Stimulated activated CD8-positive, alpha-beta memory T cell treated with anti-CD3 and anti-CD28 coated beads, Interleukin-7, amount 100 ng/mL, for 4 hours (primary cell): ENCODE results near the gene TPGS1.

Experiments used
- DNase-seq, 2 donors: peaks; one replicate each; pipeline ENCODE4 v3.0.0-alpha.2; 2020; ENCODE audit warnings: low read depth in 2 of 2

Gene TPGS1, protein sequence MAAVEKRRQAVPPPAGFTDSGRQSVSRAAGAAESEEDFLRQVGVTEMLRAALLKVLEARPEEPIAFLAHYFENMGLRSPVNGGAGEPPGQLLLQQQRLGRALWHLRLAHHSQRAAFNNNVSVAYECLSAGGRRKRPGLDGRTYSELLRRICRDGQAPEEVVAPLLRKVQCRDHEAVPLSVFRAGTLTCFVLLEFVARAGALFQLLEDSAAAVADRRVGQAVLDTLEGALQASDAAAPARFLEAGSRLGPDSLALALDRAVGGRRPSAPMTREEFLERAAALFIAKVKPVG

DNA sequence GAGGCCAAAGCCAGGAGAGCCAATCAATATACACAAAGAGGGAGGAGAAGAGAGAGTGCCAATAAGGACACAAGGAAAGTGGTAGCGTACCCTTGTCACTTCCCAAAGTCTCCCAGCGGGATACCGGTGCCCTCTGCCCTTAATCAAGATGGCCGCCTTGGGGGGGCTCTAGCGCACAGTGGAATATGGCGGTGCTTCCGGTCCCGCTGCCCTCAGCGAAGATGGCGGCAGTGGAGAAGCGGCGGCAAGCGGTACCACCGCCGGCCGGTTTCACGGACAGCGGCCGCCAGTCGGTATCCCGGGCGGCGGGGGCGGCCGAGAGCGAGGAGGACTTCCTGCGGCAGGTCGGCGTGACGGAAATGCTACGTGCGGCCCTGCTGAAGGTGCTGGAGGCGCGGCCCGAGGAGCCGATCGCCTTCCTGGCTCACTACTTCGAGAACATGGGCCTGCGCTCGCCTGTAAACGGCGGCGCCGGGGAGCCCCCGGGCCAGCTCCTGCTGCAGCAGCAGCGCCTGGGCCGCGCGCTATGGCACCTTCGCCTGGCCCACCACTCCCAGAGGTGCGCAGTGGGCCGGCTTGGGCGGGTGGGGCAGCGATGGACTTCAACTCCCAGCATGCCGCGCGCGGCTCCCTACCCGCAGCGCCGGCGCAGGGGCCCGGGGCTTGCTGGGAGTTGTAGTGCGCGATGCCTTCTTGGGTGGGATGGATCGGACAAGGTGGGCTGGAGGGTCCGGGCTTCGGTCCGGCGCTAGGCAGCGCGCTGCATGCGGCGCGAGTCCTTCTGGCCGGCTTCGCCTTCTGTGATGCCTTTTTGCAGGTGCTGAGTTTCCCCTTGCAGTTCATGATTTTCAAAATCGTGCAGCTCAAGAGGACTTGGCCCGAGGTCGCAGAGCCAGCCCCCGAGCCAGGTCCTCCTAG lies at the start of gene TPGS1:
Gene TPGS1, plus strand, starts transcription at position 212 of the 918 bp plus-strand sequence. Its CDS starts 10 bp downstream, at position 222.
- peak; percentile 42 to 84 for DNase-seq

DNA sequence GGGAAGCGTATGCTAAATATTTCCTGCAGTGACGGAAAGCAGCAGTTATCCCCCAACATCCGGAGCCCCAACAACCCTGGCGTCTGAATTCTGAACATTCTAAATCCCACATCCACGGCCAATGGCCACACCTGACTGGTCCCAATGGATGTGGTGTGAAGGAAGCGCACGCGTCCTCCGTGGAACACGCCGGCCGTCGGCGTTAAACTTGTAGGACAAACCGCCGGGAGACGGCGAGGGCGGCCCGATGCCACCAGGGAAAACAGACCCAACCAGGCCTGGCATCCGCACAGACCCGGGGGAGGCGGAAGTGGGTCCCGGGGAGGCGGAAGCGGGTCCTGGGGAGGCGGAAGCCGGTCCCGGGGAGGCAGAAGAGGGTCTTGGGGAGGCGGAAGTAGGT lies 49.7 kb upstream of the TPGS1 start:
- no peak for DNase-seq

DNA sequence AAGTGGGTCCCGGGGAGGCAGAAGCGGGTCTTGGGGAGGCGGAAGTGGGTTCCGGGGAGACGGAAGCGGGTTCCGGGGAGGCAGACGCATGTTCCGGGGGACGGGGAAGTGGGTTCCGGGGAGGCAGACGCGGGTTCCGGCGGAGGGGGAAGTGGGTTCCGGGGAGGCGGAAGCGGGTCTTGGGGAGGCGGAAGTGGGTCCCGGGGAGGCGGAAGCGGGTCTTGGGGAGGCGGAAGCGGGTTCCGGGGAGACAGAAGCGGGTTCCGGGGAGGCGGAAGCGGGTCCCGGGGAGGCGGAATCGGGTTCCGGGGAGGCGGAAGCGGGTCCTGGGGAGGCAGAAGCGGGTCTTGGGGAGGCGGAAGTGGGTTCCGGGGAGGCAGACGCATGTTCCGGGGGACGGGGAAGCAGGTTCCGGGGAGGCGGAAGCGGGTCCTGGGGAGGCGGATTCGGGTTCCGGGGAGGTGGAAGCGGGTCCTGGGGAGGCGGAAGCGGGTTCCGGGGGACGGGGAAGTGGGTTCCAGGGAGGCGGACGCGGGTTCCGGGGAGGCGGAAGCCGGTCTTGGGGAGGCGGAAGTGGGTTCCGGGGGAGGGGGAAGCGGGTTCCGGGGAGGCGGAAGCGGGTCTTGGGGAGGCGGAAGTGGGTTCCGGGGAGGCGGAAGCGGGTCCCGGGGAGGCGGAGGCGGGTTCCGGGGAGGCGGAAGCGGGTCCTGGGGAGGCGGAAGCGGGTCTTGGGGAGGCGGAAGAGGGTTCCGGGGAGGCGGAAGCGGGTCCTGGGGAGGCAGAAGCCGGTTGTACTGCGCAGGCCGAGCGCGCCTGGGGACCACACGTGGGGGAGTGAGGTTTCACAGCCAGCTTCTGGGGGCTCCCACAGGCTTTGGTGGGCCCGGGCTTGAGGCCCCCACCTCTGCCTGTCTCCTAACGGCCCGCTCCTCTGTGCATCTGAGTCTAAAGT lies 48.9 kb upstream of the TPGS1 start:
- no peak for DNase-seq

DNA sequence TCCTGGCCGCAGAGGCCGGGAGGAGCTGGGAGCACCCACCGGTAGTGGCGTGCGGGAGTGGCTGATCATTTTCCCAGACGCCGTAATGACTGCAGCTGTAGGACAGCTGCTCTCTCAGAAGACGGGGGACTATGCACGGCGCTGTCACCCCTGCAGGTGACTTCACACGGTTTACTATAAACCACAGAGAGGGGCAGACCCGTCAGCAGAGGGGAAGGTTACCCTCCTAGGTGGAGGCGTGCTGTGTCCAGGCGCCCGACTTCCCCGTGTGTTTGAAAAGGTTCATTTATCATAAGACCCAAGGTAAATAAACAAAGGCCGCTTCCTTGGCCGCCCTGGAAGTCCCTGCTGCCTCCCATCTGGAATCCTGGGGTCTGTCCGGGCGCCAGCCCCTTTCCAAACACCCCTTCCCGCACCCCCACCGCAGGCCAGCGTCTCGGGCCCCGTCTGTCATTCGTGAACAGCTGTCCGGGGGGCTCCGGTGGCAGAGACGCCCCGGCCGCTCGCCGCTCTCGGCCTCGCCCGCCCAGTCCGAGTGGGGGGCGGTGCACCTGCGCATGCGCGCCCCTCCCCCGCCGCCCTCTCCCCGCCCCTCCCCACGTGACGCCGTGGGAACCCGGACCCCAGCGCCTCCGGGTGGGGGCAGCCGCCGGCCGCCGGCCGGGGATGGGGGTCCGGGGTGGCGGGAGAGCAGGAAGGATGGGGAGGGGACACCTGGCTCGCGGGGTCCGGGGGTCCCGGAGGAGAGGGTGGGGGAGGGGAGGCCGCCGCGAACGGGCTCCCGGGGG lies 47.4 kb upstream of the TPGS1 start:
- DNase-seq = peak in 1 of 2 donors; percentile 26

DNA sequence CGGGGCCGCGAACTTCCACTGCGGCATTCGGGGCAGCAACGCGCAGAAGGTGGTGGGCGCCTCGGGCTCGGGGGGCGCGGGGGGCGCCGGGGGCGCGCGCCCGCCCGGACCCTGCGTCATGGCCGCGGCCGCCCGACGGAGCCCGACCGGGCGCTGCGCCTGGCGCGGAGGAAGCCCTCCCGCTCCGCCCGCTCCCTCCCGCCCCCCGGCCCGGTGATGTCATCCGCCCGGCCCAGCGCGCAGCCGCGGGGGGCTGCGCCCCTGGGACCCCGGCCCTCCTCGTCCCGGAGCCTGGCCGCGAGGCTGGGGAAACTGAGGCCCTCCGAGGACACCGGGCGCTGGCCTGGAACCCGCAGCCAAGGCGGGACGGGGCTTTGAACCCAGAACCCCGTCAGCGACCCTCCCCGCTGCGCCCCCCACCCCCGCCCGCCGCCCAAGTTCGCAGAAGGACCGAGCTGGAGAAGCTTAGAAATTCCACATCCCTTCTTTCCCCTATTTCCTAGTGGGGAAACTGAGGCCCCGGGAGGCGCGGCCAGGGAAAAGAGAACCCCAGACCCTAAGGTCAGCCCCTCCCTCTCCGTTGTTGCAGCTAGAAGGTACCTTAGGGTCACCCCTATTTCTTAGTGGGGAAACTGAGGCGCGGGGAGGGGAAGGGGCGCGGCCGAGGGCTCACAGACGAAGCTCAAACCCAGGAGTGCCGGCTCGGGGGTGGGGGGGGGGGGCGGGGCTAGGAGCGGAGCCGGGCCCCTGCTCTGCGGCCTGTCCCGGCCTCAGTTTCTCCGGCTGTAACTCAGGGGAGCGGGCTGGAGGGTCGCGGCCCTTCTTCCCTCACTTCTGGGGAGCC lies 46.2 kb upstream of the TPGS1 start, which contains the start of gene SHC2:
Gene SHC2, minus strand, starts transcription at position 157 of the 844 bp plus-strand sequence. Its CDS starts 37 bp downstream, at position 120.
- no peak for DNase-seq

DNA sequence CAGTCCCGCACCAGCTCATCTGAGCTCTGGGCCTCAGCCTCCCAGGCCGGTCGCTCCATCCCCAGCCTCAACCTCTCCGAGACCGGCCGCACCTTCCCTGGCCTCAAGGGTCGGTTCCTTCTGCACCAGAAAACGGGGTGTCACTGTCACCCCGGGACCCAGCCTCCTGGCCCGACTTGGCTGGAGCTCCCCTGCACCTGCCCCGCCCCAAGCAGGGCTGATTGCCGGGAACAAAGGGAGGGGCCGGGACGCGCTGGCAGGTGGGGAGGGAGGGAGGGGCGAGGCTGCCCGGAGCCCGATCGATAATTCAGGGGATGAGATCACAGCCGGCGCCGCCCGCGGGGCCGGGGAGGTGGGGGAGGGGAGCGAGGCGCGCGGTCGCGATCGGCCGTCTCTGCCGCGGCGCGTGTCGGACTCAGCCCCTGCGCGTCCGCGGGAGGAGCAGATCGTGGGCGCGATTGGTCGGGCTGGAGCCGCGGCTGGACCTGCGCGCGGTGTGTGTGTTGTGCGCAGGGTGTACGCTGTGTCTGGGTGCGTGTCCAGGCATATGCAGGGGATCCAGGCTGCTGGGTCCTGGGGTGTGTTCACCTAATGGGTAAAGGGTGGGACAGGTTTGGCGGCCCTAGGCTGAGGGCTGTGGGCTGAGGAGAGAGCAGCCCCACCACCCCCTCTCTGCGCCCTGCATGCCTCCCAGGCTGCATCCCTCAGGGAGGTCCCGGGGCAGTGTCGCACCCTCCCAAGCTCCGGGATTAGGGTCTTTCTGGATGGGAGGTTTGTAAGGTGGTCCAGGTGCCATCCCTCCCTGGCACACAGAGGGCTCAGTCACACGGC lies 45.4 kb upstream of the TPGS1 start:
- no peak for DNase-seq

DNA sequence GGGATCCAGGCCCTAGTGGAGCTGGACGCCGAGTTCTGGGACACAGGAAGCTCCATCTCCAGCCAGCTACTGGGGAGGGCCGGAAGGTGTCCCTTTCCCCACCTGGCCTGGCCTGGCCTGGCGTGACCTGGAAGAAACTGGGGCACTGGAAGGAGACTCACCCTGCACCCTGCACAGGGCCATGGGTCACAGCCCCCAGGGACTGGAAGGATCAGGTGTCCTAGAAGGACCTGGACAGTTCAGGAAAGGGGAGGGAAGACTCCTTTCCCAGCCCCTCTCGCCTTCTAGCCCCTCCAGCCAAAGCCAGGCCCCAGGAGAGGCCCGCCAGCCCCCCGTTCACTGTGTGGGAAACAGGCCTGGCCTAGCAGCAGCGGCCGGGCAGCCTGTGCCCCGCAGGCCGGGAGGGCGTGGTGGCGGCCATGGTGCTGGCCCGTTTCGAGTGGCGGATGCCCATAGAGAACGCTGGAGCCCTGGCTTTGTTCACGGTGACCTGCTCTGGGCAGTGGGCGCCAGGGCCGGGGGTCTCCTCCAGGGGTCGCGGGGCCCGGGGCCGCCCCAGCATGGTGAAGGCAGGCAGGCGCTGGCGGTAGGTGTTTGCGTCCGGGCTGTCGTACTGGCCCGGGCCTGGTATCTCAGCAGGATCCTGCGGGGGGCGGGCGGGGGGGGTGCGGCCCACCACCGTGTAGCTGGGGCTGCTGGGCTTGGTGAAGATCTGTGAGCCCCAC lies 43.7 kb upstream of the TPGS1 start:
- no peak for DNase-seq

DNA sequence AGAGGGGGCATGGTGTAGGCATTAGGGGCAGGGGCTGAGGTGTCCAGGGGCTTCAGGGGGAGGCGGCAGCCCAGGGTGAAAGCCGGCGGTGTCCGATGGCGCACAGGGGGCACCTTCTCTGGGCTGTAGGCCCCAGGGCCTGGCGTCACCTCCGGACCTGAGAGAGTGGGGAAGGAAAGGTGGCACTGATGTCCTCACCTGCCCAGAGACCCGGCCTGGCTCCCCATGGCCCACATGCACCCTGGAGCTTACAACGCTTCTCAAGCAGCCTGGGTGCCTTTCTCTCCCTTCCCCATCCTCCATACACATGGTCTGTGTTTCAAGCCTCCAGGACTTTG lies 43.1 kb upstream of the TPGS1 start:
- no peak for DNase-seq

DNA sequence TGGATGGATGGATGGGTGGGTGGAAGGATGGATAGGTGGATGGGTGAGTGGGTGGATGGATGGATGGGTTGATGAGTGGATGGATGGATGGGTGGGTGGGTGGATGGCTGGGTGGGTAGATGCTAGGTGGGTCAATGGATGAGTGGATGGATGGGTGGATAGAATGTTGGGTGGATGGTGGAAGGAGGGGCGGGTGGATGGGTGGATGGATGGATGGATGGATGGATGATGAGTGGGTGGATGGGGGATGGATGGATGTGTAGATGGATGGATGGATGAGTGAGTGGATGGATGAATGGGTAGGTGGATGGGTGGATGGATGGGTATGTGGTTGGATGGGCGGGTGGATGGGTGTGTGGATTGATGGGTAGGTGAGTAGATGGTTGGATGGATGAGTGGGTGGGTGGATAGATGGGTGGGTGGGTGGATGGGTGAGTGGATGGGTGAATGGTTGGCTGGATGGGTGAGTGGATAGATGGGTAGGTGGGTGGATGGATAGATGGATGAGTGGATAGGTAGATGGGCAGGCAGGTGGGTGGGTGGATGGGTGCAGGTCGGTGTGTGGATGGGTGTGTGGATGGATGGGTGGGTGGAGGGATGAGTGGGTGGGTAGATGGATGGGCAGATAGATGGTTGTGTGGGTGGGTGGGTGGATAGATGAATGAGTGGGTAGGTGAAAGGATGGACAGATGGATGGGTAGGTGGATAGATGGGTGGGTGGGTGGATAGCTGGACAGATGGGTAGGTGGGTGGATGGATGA lies 42.1 kb upstream of the TPGS1 start:
- no peak for DNase-seq

DNA sequence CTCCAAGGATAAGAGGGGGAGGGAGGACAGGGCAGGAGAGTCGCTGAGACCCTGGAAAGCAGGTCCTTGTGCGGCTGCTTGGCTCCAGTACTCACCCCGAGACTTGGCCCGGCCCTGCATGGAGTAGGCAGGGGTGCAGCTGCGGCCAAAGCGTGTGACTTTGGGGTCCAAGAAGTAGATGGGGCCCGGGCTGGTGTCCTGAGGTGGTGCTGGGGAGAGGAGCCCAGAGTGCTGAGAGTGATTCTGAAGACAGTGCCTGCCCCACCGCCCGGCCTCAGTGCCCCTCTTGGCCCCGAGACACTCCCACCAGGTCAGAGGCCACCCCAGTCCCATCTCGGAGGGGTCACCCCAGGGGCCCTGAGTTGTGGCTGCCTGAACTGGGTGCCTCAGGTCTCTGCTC lies 39.7 kb upstream of the TPGS1 start:
- DNase-seq = no peak

DNA sequence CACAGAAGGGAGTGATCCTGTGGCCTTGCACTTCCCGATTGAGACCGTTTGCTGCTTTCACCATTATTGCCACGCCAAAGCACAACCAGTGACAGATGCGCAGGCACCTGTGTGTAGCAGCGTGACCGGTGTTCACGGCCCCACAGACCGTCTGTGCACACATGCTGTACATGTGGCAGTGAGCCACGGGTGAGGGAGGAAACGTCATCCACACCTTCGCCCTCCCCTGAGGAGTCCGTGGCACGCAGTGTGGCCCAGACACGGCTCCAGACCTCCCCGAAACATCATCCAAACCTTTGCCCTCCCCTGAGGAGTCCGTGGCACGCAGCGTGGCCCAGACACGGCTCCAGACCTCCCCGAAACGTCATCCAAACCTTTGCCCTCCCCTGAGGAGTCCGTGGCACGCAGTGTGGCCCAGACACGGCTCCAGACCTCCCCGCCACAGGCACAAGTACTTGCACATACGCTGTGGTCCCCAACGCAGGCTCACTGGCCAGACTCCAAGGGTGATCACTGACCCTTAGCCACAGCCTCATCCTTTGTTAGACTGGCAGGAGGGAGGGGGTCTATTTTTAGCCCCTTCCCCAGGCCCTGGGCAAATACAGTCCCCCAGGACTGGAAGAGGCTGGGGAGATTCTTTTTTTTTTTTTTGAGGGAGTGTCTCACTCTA lies 38.6 kb upstream of the TPGS1 start:
- no peak for DNase-seq

DNA sequence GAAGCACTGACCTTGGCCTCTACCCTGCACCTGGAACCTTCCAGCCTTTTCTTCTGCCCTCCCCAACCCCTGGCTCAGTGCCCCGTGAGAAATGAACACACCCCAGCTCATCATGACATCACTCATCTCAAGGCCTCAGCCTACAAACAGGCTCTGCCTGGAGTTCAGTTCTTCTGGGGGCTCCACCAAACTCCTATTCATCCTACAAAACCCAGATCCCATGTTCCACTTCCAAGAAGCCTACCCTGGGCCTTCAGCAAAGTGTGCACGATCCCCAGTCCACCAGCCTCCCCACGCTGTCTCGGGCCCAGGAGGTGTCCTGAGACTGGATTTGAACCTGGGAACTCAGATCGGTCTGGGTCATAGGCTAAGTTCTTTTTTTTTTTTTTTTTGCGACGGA lies 37.5 kb upstream of the TPGS1 start:
- DNase-seq = no peak

DNA sequence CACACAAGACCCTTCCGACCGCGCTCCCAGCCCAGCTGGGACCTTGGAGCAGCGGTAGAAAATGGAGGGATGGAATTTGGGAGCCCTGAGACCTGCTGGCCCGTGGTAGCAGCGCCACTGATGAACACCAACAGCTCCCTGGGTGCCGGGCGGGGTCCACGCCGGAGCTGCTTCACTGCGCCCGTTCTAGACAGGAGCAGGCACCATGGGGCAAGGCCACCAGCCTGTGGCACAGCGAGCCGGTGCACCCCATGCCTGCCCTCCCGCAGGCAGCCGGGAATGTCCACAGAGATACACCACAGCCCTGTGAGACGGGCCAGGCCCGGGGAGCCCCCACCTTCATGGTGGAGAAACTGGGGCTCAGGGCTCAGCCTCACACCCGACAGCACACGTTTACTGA lies 36.6 kb upstream of the TPGS1 start:
- no peak for DNase-seq

DNA sequence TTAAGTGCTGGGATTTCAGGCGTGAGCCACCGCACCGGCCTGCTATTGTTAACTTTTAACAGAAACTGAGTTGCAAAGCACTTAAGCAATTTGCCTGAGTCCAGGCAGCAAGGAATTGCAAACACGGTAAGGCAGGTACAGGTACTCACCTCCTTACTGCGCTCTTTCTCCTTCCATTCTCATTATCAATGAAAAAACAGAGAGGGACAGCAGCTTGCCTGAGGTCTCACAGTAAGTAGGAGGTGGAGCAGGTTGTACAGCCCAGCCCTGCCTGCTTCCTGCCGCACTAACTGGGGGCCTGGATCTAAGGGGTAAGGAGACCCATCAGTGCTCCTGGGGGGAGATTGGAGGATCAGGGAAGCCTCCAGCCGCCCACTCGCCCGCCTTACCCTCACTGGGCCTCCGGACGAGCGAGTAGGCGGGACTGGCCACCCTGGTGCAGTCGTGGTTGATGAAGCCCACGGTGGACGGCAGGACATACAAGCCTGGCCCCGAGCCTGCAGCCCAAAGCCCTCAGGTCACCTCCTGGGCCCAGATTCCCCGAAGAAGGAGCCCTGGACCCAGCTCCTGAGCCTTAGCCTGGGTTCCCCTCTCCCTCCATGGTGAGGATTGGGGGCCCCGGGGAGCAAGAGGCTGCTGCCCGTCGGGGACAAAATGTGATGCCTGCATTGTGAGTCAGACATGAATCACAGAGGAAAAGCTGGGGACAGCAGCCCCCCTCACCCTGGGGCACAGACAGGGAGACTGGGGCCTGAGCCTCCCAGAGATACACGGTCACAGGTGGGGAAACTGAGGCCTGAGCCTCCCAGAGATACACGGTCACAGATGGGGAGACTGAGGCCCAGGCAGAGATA lies 35.1 kb upstream of the TPGS1 start:
- DNase-seq = no peak

DNA sequence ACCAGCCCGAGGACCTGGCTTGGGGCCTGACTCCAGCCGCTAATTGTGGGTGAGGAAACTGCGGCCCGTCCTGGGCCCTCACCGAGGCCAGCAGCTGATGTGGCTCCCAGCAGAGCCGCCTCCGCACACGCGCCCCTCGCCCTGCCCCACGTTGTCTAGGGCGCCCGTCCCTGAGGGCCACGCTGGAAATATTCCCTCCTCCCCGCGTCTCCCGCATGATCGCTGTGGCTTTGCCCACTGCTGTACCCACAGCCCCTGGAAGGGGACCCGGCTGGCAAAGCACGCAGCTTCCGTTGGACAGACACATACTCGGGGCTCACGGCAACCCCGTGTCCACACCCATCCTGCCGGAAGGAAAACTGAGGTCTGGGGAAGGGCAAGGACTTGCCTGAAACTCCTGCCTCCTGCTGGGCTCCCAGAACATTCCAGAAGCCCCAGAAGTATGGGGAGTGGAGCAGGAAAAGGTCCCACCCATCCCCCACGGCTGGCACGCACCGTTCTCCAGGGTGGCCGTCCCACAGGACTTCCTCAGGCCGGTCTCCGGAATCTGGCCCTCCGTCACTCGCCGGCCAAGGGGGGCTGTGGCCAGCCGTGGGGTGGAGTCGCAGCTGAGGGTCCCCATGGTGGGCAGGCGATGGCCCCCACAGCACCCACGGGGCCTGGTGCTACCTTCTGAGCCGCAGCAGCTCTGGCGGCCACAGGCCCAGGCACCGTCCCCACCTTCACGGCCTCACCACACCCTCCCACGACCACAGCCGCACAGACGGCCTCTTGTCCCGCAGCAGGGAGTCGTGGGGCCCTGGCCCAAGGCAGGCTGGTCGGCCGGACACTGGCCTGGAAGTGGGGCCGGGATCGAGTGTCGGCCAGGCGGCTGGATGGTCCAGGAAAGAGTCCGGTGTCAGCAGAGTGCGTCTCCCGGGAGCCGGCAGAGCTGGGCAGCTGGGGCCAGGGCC lies 32.9 kb upstream of the TPGS1 start:
- no peak for DNase-seq
